Type B pancreatic cell (in vitro differentiated cells): Measurements from ENCODE around the gene NLRP10. TPM values are rescaled to one million over a fixed set of nuclear protein-coding genes. Genes with fewer than 3 reads are reported as not detected.
"Not testable (repeated sequence)": the region's sequence is repeated elsewhere in the genome, so short reads cannot be mapped to it uniquely, and the experiment has no call there.

Experiments used
- DNase-seq: peaks from one replicate; pipeline ENCODE4 v3.0.0; 2021; ENCODE audit warnings: mixed read lengths; ENCODE audit not compliant: unreplicated experiment; ENCODE audit errors: extremely low spot score
- H3K27ac Mint-ChIP-seq: 2 replicates; pipeline ENCODE4 v1.8.0; 2021; ENCODE audit warnings: mild to moderate bottlenecking, mixed read lengths
- H3K27me3 Mint-ChIP-seq: 2 replicates; pipeline ENCODE4 v1.8.0; 2021; ENCODE audit warnings: mixed read lengths
- H3K36me3 Mint-ChIP-seq: 2 replicates; pipeline ENCODE4 v1.8.0; 2021; ENCODE audit warnings: mixed read lengths
- H3K4me1 Mint-ChIP-seq: one replicate; pipeline ENCODE4 v1.8.0; 2021; ENCODE audit warnings: mixed read lengths; ENCODE audit not compliant: unreplicated experiment
- H3K4me3 Mint-ChIP-seq: 2 replicates; pipeline ENCODE4 v1.8.0; 2021; ENCODE audit warnings: mild to moderate bottlenecking, mixed read lengths
- H3K9me3 Mint-ChIP-seq: 2 replicates; pipeline ENCODE4 v1.8.0; 2021; ENCODE audit warnings: mixed read lengths
- CTCF ChIP-seq: fragments of 200-600 bp; sonication (generic); conservative IDR thresholded peaks from 2 replicates; pipeline ENCODE4 v1.5.0; 2021; ENCODE audit warnings: antibody characterized with exemption, mild to moderate bottlenecking
- total RNA-seq: library from RNA; stranded (reverse); gene quantifications from 2 replicates; pipeline ENCODE4 v1.2.1, GENCODE V29; 2021; ENCODE audit warnings: low replicate concordance

NLRP10 gene
- total RNA-seq, 1 donor from 2014 or later, result not detected

GRCh38 chr11:8002676-8003075, 37.4 kb upstream of the NLRP10 start:
- Mint-ChIP-seq H3K9me3 (no peaks in the 10 kb centered on the region), H3K4me3 (no peak overlapping the region), H3K36me3 (peaks cover 11% of the 10 kb centered on the region), H3K27ac (no peak overlapping the region), H3K4me1 (no peaks in the 10 kb centered on the region), H3K27me3 (peaks cover 6% of the 10 kb centered on the region)
- no peak for TF ChIP-seq CTCF
- DNase-seq, result no peak

DNA sequence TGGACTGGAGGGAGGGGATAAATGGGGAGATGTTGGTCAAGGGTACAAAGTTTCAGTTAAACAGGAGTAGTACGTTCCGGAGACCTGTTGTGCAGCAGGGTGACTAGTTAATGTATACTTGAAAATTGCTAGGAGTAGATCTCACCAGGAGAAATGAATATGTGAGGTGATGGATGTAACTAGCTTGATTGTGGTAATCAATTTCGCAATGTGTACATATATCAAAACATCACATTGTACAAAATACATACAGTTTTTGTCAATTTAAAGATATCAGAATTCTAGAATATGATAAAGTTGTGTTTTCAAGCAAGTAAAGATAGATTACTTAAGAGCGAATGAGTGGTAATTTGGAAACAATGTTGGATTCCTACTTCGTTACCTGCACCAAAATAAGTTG, 35.1 kb upstream of the NLRP10 start:
- Mint-ChIP-seq H3K27me3 (peaks cover 3% of the 10 kb centered on the region), H3K4me3 (no peak overlapping the region), H3K4me1 (no peaks in the 10 kb centered on the region), H3K9me3 (no peaks in the 10 kb centered on the region), H3K27ac (no peak overlapping the region), H3K36me3 (peaks cover 30% of the 10 kb centered on the region)
- no peak for TF ChIP-seq CTCF
- no peak for DNase-seq

DNA sequence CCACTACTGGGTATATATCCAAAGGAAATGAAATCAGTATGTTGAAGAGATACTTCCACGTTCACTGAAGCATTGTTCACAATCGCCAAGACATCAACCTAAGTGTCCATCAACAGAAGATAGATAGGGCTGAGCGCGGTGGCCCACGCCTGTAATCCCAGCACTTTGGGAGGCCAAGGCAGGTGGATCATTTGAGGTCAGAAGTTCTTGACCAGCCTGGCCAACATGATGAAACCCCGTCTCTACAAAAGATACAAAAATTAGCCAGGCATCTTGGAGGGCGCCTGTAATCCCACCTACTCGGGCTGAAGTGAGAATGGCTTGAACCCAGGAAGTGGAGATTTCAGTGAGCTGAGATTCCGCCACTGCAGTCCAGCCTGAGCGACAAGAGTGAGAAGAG, 34.5 kb upstream of the NLRP10 start:
- H3K9me3 Mint-ChIP-seq, result no peaks in the 10 kb centered on the region
- peaks cover 33% of the 10 kb centered on the region for H3K36me3 Mint-ChIP-seq
- no peaks in the 10 kb centered on the region for H3K27me3 Mint-ChIP-seq
- H3K27ac Mint-ChIP-seq, result no peak overlapping the region
- DNase-seq, result no peak
- H3K4me1 Mint-ChIP-seq, result no peaks in the 10 kb centered on the region
- no peak for TF ChIP-seq CTCF
- H3K4me3 Mint-ChIP-seq, result no peak overlapping the region

- Mint-ChIP-seq H3K4me1 (no peaks in the 10 kb centered on the region), H3K4me3 (no peak overlapping the region), H3K27me3 (no peaks in the 10 kb centered on the region), H3K9me3 (no peaks in the 10 kb centered on the region), H3K36me3 (peaks cover 41% of the 10 kb centered on the region), H3K27ac (no peak overlapping the region)
- no peak for TF ChIP-seq CTCF
- DNase-seq, result no peak
Measured at GRCh38 chr11:7994581-7995278, 29.5 kb upstream of the NLRP10 start.

GRCh38 chr11:7987560-7987883, 22.3 kb upstream of the NLRP10 start:
- not testable (repeated sequence) for H3K9me3 Mint-ChIP-seq, DNase-seq, H3K36me3 Mint-ChIP-seq, H3K27me3 Mint-ChIP-seq
- H3K27ac Mint-ChIP-seq, result peak overlapping the region; percentile 78
- peaks cover 12% of the 10 kb centered on the region for H3K4me1 Mint-ChIP-seq
- H3K4me3 Mint-ChIP-seq, result peak overlapping the region; percentile 95

GRCh38 chr11:7986768-7987559, 21.7 kb upstream of the NLRP10 start, which contains the start of gene EIF3F:
TSS of gene EIF3F (plus strand) at chr11:7987337. CDS start at chr11:7987353, 16 bp downstream.
- peak; percentile 89 for DNase-seq
- H3K27me3 Mint-ChIP-seq, result peaks cover 7% of the 10 kb centered on the region
- peak within 1 kb of the TSS; percentile 95 for H3K4me3 Mint-ChIP-seq
- H3K4me1 Mint-ChIP-seq, result peaks cover 12% of the 10 kb centered on the region
- TF ChIP-seq CTCF, result peak; percentile 96
- no peaks in the 10 kb centered on the region for H3K36me3 Mint-ChIP-seq
- no peaks in the 10 kb centered on the region for H3K9me3 Mint-ChIP-seq
- peak within 1 kb of the TSS; percentile 78 for H3K27ac Mint-ChIP-seq
